HUDEP-2 (cell line): Measurements from ENCODE around the gene PIP5KL1.

Experiments
- DNase-seq, 76 experiments: peaks; one replicate each; lab custom pipeline; 2025; ENCODE audit not compliant: unreplicated experiment in 76 of 76; lab: John Stamatoyannopoulos, UW

The PIP5KL1 gene

GRCh38 chr9:127968700-127969383 lies 38.3 kb upstream of the PIP5KL1 start:
- peak in 26 of 76 experiments; percentile 10 to 56 (median 26) for DNase-seq

GRCh38 chr9:127968042-127968441 lies 37.5 kb upstream of the PIP5KL1 start:
- DNase-seq: peak in 1 of 76 experiments; percentile 10

DNA sequence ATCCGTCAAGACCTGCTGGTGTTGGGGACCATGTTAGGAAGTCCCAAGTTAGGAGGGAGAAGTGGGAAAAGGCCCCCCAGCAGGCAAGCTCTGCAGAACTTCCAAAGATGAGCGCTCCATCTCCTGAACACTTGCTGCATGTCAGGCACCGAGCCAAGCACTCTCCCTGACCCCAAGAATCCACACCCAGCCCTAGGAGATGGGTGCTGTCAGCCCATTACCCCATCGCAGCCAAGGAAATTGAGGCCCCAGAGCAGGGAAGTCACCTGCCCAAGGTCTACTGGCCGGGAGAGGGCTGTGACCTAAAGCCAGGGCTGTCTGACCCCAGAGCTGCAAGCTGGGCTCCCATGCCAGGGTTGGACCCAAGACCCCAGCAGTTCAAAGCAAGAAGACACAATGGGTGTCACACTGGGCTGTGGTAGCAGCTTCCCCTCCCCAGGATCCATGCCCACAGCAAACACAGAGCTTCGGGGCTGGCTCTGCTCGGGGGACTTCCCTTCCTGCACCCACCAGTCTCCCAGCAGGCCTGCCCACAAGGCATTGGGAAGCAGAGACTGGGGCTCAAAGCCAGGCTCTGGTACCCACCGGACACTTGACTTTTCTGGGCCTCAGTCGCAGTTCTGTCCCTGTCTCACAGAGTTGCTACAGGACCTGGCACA lies 36.7 kb upstream of the PIP5KL1 start:
- no peak for DNase-seq

- no peak for DNase-seq
These were observed 36.0 kb upstream of the PIP5KL1 start for GRCh38 chr9:127966416-127967150.

GRCh38 chr9:127965953-127966352 lies 35.4 kb upstream of the PIP5KL1 start:
- no peak for DNase-seq

GRCh38 chr9:127963359-127964064 lies 32.9 kb upstream of the PIP5KL1 start:
- DNase-seq: no peak

GRCh38 chr9:127963041-127963358 lies 32.4 kb upstream of the PIP5KL1 start:
- no peak for DNase-seq

- DNase-seq: no peak
These were observed 31.7 kb upstream of the PIP5KL1 start for GRCh38 chr9:127962278-127962677.

GRCh38 chr9:127961613-127962155 lies 31.1 kb upstream of the PIP5KL1 start:
- DNase-seq: no peak

- no peak for DNase-seq
These were observed 30.5 kb upstream of the PIP5KL1 start for GRCh38 chr9:127961155-127961490.

DNA sequence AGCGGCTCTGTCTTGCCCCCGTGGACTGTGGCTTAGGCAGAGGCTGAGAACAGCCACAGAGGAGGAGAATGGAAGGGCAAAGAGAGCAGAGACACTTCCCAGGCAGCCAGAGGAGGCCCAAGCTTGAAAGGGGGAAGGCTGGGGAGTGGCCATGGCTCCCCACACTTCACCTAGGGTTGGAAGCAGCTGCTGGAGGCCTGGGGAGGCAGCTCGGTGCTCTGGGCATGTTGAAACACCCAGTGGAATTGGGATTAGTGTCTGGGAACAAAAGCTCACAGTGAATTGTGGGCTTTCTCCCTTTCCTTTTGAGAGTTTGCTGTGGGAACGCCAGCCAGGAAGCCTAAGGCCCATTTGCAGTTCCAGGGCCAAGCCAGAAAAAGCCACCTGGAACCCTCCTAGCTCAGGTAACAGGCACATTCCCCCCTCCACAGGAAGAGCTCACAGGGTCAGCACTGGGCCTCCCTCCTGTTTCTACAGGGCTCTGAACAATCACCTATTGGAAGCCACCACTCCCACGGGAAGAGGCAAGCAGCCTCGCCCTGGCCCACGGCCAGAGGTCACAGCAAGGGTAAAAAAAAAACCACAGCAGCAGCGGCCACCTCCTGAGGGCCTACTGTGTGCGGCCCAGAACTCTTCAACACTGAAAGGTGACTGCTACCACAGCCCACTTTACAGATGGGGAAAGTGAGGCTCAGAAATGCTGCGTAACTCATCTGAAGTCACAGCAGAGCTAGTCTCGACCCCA lies 30.0 kb upstream of the PIP5KL1 start:
- DNase-seq: no peak

GRCh38 chr9:127959841-127960409 lies 29.3 kb upstream of the PIP5KL1 start:
- DNase-seq: no peak

DNA sequence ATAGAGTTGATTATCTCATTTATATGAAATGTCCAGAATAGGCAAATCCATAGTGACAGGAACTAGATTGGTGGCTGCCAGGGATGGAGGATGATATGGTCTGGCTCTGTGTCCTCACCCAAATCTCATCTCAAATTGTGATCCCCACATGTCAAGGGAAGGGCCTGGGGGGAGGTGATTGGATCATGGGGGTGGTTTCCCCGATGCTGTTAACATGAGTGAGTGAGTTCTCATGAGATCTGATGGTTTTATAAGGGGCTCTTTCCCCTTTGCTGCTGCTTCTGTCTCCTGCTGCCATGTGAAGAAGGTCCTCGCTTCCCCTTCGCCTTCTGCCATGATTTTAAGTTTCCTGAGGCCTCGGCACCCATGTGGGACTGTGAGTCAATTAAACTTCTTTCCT lies 28.8 kb upstream of the PIP5KL1 start:
- DNase-seq: no peak

DNA sequence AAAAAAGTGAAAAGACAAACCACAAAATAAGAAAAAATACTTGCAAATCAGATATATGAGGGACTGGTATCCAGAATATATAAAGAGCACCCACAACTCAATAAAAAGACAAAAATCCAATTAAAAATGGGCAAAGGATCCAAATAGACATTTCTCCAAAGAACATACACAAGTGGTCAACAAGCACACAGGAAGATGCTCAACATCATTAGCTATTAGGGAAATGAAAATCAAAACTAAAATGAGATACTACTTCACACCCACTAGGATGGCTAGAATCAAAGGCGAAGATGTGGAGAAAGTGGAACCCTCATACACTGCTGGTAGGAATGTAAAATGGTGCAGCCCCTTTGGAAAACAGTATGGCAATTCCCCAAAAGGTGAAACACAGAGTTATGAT lies 28.2 kb upstream of the PIP5KL1 start:
- no peak for DNase-seq

- peak in 65 of 76 experiments; percentile 16 to 79 (median 48) for DNase-seq
These were observed 24.9 kb upstream of the PIP5KL1 start for GRCh38 chr9:127955294-127956015.

GRCh38 chr9:127954831-127955293 lies 24.3 kb upstream of the PIP5KL1 start:
- DNase-seq: peak in 1 of 76 experiments; percentile 3

GRCh38 chr9:127953768-127954505 lies 23.4 kb upstream of the PIP5KL1 start:
- no peak for DNase-seq

- no peak for DNase-seq
These were observed 22.6 kb upstream of the PIP5KL1 start for GRCh38 chr9:127953154-127953553.
